Stimulated activated CD4-positive, alpha-beta T cell treated with anti-CD3 and anti-CD28 coated beads, Interleukin-4, amount 100 ng/mL, for 4 hours (primary cell): ENCODE measurements around the gene ADAP1.

Source experiments
- DNase-seq, 2 experiments: peaks; one replicate each; pipeline ENCODE4 v3.0.0-alpha.2; 2020

Gene ADAP1

GRCh38 chr7:853366-854117 is 100.9 kb downstream of the ADAP1 start:
- no peak for DNase-seq

GRCh38 chr7:851204-851603 is 103.3 kb downstream of the ADAP1 start:
- DNase-seq, result no peak

- no peak for DNase-seq
Measured at GRCh38 chr7:849781-850180, 104.7 kb downstream of the ADAP1 start.

- DNase-seq, result no peak
Measured at GRCh38 chr7:849145-849544, 105.3 kb downstream of the ADAP1 start.
